Esophagus muscularis mucosa (tissue), 3 donors: ENCODE data around the gene PDGFD.

Experiments
- EP300 ChIP-seq: sonication (generic); formaldehyde crosslinking; IDR thresholded peaks from one replicate; pipeline ENCODE4 v1.6.1; 2017; ENCODE audit warnings: antibody characterized with exemption
- TF ChIP-seq, protein P1 (sequence below), 3 experiments: fragments of 200-600 bp in 2 of 3; fragments of 450-650 bp in 1 of 3; sonication (generic) in 2 of 3; IDR thresholded peaks; one replicate each; pipeline ENCODE4 v1.5.1; 2017 to 2019; ENCODE audit warnings: antibody characterized with exemption in 3 of 3, mild to moderate bottlenecking in 2 of 3, moderate library complexity in 1 of 3

DNA sequence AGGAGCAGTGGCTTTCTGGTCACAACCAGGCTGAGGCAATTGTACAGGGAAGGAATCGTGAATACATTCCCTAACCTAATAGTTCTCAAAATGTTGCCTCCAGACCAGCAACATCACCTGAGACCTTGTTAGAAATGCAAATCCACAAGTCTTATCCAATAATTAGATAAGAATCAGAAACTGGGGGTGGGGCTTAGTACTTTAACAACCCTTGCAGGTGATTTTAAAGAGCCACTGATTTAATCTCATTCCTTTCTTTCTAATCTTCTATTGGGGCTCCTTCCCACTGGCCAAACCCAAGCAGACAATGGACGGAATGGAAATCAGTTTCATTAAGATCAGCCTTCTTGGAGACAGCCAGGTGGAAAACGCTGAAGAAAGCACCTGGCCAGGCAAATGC lies 269.9 kb downstream of the PDGFD start:
- TF ChIP-seq, protein P1, sequence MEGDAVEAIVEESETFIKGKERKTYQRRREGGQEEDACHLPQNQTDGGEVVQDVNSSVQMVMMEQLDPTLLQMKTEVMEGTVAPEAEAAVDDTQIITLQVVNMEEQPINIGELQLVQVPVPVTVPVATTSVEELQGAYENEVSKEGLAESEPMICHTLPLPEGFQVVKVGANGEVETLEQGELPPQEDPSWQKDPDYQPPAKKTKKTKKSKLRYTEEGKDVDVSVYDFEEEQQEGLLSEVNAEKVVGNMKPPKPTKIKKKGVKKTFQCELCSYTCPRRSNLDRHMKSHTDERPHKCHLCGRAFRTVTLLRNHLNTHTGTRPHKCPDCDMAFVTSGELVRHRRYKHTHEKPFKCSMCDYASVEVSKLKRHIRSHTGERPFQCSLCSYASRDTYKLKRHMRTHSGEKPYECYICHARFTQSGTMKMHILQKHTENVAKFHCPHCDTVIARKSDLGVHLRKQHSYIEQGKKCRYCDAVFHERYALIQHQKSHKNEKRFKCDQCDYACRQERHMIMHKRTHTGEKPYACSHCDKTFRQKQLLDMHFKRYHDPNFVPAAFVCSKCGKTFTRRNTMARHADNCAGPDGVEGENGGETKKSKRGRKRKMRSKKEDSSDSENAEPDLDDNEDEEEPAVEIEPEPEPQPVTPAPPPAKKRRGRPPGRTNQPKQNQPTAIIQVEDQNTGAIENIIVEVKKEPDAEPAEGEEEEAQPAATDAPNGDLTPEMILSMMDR (IDR thresholded peaks at IDR 0.05): no peak
- no peak for TF ChIP-seq EP300
